Epithelial cell of alveolus of lung (primary cell): ENCODE results near the gene NDFIP2. TPM values are rescaled to one million over a fixed set of nuclear protein-coding genes. Genes with fewer than 3 reads are reported as not detected.

Source experiments
- total RNA-seq: library from RNA; depleted of rRNA; stranded (reverse); fragments of >200 nt; gene quantifications from 2 replicates; pipeline ENCODE4 v1.2.1, GENCODE V29; 2015

NDFIP2 gene, protein sequence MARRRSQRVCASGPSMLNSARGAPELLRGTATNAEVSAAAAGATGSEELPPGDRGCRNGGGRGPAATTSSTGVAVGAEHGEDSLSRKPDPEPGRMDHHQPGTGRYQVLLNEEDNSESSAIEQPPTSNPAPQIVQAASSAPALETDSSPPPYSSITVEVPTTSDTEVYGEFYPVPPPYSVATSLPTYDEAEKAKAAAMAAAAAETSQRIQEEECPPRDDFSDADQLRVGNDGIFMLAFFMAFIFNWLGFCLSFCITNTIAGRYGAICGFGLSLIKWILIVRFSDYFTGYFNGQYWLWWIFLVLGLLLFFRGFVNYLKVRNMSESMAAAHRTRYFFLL
- total RNA-seq: 27.5 and 31.5 TPM in 2 replicates

DNA sequence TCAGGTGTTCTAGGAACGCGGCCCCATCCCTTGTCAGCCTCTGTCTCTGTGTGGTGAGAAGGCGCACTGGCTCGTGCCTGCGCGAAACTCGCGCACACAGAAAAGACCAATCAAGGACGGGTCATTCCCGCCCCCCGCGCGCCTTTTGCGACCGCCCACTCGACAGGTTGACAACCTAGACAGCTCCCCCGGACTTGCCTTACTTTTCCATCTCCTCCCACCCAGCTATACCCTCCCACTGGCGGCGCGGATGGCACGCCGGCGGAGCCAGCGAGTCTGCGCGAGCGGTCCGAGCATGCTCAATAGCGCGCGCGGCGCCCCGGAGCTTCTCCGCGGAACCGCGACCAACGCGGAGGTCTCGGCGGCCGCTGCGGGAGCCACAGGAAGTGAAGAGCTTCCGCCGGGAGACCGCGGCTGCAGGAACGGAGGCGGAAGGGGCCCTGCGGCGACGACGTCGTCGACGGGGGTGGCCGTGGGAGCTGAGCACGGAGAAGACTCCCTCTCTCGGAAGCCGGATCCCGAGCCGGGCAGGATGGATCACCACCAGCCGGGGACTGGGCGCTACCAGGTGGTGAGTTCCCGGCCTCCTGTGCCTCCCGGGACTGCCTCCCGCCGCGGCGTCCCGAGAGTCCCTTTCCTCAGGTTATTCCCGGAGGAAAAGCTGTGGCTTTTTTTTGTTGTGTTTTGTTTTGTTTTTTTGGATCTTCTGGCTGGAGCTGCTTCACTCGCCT, at the start of gene NDFIP2:
TSS of gene NDFIP2 (plus strand) at position 202 of the 731 bp plus-strand sequence. CDS start at position 251, 49 bp downstream.

Other genes with a start within 250 kb of the NDFIP2 start
- 17.6 and 35.9 TPM in 2 replicates for gene RBM26, start 74.9 kb upstream of the NDFIP2 start, total RNA-seq